Measurements from ENCODE around the gene CLIP1.
"Not testable (repeated sequence)": the region's sequence is repeated elsewhere in the genome, so short reads cannot be mapped to it uniquely, and the experiment has no call there.

The CLIP1 gene

GRCh38 chr12:122421821-122422729 lies at the start of gene CLIP1:
CLIP1 (minus strand) TSS chr12:122422669; CDS start chr12:122380452, 42,217 bp downstream.
- peak within 1 kb of the TSS; percentile 93 for H3K4me3 ChIP-seq (ENCODE audit: low read depth, low read length)
- TF ChIP-seq, protein P1, sequence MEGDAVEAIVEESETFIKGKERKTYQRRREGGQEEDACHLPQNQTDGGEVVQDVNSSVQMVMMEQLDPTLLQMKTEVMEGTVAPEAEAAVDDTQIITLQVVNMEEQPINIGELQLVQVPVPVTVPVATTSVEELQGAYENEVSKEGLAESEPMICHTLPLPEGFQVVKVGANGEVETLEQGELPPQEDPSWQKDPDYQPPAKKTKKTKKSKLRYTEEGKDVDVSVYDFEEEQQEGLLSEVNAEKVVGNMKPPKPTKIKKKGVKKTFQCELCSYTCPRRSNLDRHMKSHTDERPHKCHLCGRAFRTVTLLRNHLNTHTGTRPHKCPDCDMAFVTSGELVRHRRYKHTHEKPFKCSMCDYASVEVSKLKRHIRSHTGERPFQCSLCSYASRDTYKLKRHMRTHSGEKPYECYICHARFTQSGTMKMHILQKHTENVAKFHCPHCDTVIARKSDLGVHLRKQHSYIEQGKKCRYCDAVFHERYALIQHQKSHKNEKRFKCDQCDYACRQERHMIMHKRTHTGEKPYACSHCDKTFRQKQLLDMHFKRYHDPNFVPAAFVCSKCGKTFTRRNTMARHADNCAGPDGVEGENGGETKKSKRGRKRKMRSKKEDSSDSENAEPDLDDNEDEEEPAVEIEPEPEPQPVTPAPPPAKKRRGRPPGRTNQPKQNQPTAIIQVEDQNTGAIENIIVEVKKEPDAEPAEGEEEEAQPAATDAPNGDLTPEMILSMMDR (IDR thresholded peaks at IDR 0.05; ENCODE audit: control insufficient read depth, extremely low read depth, insufficient read depth): peak; percentile 53
- DNase-seq (ENCODE audit: low read depth): no peak

- TF ChIP-seq, protein P1 (IDR thresholded peaks at IDR 0.05; ENCODE audit: control insufficient read depth, extremely low read depth, insufficient read depth): peak; percentile 50
- no peak overlapping the region for H3K4me3 ChIP-seq (ENCODE audit: low read depth, low read length)
- DNase-seq (ENCODE audit: low read depth): peak; percentile 18
Measured at GRCh38 chr12:122471324-122472226, 49.1 kb upstream of the CLIP1 start.

DNA sequence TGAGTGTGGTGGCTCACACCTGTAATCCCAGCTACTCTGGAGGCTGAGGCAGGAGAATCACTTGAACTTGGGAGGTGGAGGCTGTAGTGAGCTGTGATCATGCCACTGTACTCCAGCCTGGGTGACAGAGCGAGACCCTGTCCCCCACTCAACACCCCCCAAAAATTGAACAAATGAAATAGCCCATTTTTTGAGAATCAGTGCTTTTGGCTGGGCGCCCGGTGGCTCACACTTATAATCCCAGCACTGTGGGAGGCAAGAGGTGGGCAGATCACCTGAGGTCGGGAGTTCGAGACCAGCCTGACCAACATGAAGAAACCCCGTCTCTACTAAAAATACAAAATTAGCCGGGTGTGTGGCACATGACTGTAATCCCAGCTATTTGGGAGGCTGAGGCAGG lies 48.1 kb upstream of the CLIP1 start:
- H3K4me3 ChIP-seq (ENCODE audit: low read depth, low read length); DNase-seq (ENCODE audit: low read depth): not testable (repeated sequence)

DNA sequence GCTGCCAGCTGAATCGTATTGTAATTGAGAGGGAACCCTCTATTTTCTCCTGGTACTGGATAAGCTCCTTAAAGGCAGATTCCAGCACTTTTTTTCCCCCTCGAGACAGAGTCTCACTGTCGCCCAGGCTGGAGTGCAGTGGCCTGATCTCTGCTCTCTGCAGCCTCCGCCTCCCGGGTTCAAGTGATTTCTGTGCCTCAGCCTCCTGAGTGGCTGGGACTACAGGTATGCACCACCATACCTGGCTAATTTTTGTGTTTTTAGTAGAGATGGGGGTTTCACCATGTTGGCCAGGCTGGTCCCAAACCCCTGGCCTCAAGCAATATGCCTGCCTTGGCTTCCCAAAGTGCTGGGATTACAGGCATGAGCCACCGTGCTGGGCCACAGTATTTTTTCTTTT lies 47.4 kb upstream of the CLIP1 start:
- not testable (repeated sequence) for H3K4me3 ChIP-seq (ENCODE audit: low read depth, low read length); DNase-seq (ENCODE audit: low read depth)

DNA sequence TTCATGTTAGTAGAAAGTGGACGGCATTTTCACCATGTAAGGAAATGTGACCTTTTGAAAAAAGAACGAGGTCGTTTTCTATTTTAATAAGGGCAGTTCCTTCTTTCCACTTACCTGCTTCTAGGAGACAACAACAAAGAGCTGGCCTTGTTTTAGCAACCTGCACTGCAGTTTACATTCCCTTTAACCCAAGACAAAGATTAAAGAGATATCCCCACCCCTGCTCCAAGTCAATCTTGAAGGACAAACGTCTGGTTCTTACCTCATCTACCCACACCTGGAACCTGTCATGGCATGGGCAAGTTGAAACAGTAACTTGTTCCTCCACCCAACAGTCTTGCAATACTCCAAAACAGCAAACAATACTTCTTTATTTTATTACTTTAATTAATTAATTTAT lies 45.5 kb upstream of the CLIP1 start:
- TF ChIP-seq, protein P1 (IDR thresholded peaks at IDR 0.05; ENCODE audit: control insufficient read depth, extremely low read depth, insufficient read depth): no peak
- no peak for DNase-seq (ENCODE audit: low read depth)
- H3K4me3 ChIP-seq (ENCODE audit: low read depth, low read length): no peak overlapping the region

- H3K4me3 ChIP-seq (ENCODE audit: low read depth, low read length); DNase-seq (ENCODE audit: low read depth): not testable (repeated sequence)
Measured at GRCh38 chr12:122464317-122465042, 42.0 kb upstream of the CLIP1 start.

- DNase-seq (ENCODE audit: low read depth): no peak
- TF ChIP-seq, protein P1 (IDR thresholded peaks at IDR 0.05; ENCODE audit: control insufficient read depth, extremely low read depth, insufficient read depth): no peak
- no peak overlapping the region for H3K4me3 ChIP-seq (ENCODE audit: low read depth, low read length)
Measured at GRCh38 chr12:122460641-122461040, 38.2 kb upstream of the CLIP1 start.

- no peak for DNase-seq (ENCODE audit: low read depth)
- H3K4me3 ChIP-seq (ENCODE audit: low read depth, low read length): no peak overlapping the region
- TF ChIP-seq, protein P1 (IDR thresholded peaks at IDR 0.05; ENCODE audit: control insufficient read depth, extremely low read depth, insufficient read depth): no peak
Measured at GRCh38 chr12:122460061-122460460, 37.6 kb upstream of the CLIP1 start.
